Activated CD4-positive, alpha-beta memory T cell treated with anti-CD3 and anti-CD28 coated beads for 36 hours (primary cell): Measurements from ENCODE around the gene SLC12A2. TPM values are rescaled to one million over a fixed set of nuclear protein-coding genes. Genes with fewer than 3 reads are reported as not detected.

Experiments
- CTCF ChIA-PET: fragments of 350-600 bp; sonication (Branson Sonifier 250); formaldehyde crosslinking; loops from one replicate; lab custom pipeline; 2021; ENCODE audit warnings: antibody characterized with exemption, inconsistent platforms; lab: Charles Lee
- POLR2A ChIA-PET: fragments of 350-600 bp; sonication (Branson Sonifier 250); formaldehyde crosslinking; loops from one replicate; lab custom pipeline; 2021; ENCODE audit warnings: antibody characterized with exemption; lab: Charles Lee
- DNase-seq: peaks from one replicate; pipeline ENCODE4 v3.0.0-alpha.2; 2020
- H3K27ac Mint-ChIP-seq: one replicate; pipeline ENCODE4 v1.8.0; 2021; ENCODE audit warnings: mixed read lengths
- H3K27me3 Mint-ChIP-seq: one replicate; pipeline ENCODE4 v1.8.0; 2021; ENCODE audit warnings: mixed read lengths
- H3K36me3 Mint-ChIP-seq: one replicate; pipeline ENCODE4 v1.8.0; 2021; ENCODE audit warnings: mixed read lengths
- H3K4me1 Mint-ChIP-seq: one replicate; pipeline ENCODE4 v1.8.0; 2021; ENCODE audit warnings: low read depth, mixed read lengths
- H3K4me3 Mint-ChIP-seq: one replicate; pipeline ENCODE4 v1.8.0; 2021; ENCODE audit warnings: mild to moderate bottlenecking, mixed read lengths
- H3K9me3 Mint-ChIP-seq: one replicate; pipeline ENCODE4 v1.8.0; 2021; ENCODE audit warnings: mixed read lengths
- intact Hi-C: fragments of 100-400 bp; cut with micrococcal nuclease; formaldehyde crosslinking; loops from one replicate; pipeline ENCODE4 v1.15.1; 2023
- total RNA-seq, 2 experiments: library from RNA; stranded (reverse); gene quantifications; one replicate each; pipeline ENCODE4 v1.2.3, GENCODE V29; 2021

The SLC12A2 gene
- total RNA-seq, 2 experiments from 2014 or later = 9.7 to 9.9 TPM

- H3K27ac Mint-ChIP-seq = no peak overlapping the region
- peaks cover 5% of the 10 kb centered on the region for H3K9me3 Mint-ChIP-seq
- POLR2A ChIA-PET = no interaction called here
- no peaks in the 10 kb centered on the region for H3K27me3 Mint-ChIP-seq
- DNase-seq = no peak
- H3K36me3 Mint-ChIP-seq = peaks cover 4% of the 10 kb centered on the region
- intact Hi-C loops = no loop called here
- H3K4me3 Mint-ChIP-seq = no peak overlapping the region
- peaks cover 30% of the 10 kb centered on the region for H3K4me1 Mint-ChIP-seq
- CTCF ChIA-PET = no interaction called here
These were observed 111.8 kb downstream of the SLC12A2 start for GRCh38 chr5:128195316-128195715.

DNA sequence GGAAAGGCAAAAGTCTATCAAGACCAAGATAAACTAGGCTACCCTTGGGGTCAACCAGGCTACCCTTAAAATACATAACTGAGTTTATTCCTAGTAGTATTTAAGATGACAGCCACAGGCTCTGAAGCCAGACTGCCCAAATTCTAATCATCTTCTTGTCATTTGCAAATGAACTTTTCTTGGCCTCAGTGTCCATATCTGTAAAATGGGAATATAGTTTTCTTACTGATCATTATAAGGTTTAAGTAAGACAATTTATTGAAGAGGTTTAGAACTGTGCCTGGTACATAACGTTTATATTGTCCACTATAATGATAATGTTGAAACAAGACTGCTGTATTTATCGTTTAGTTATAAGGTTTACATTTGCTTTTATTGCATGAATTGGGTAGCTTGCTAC is 112.5 kb downstream of the SLC12A2 start:
- ChIA-PET POLR2A (no interaction called here), CTCF (no interaction called here)
- Mint-ChIP-seq H3K36me3 (peaks cover 3% of the 10 kb centered on the region), H3K27me3 (no peaks in the 10 kb centered on the region), H3K27ac (no peak overlapping the region), H3K4me1 (peaks cover 30% of the 10 kb centered on the region), H3K4me3 (no peak overlapping the region), H3K9me3 (peaks cover 5% of the 10 kb centered on the region)
- intact Hi-C loops = no loop called here
- no peak for DNase-seq

- Mint-ChIP-seq H3K27me3 (peaks cover 3% of the 10 kb centered on the region), H3K9me3 (peaks cover 5% of the 10 kb centered on the region), H3K4me3 (no peak overlapping the region), H3K36me3 (peaks cover 3% of the 10 kb centered on the region), H3K27ac (no peak overlapping the region), H3K4me1 (peaks cover 35% of the 10 kb centered on the region)
- POLR2A ChIA-PET = no interaction called here
- CTCF ChIA-PET = interaction anchor here (1.2 kb wide), 1 partner anchor 320 kb away, joined by 4 read pairs; no protein-coding TSS in a partner anchor
- DNase-seq = no peak
- intact Hi-C loops = no loop called here
These were observed 113.2 kb downstream of the SLC12A2 start for GRCh38 chr5:128196791-128197190.

- Mint-ChIP-seq H3K27me3 (peaks cover 3% of the 10 kb centered on the region), H3K9me3 (peaks cover 5% of the 10 kb centered on the region), H3K4me3 (no peak overlapping the region), H3K27ac (peak overlapping the region; percentile 19), H3K36me3 (peaks cover 3% of the 10 kb centered on the region), H3K4me1 (peaks cover 35% of the 10 kb centered on the region)
- ChIA-PET POLR2A (no interaction called here), CTCF (interaction anchor here (0.6 to 0.8 kb wide), 2 partner anchors 384 to 608 kb away, joined by 3 read pairs; no protein-coding TSS in a partner anchor)
- intact Hi-C loops = no loop called here
- DNase-seq = peak; percentile 21
These were observed 114.4 kb downstream of the SLC12A2 start for GRCh38 chr5:128197896-128198522.

- intact Hi-C loops = no loop called here
- Mint-ChIP-seq H3K4me1 (peaks cover 31% of the 10 kb centered on the region), H3K4me3 (no peak overlapping the region), H3K9me3 (peaks cover 5% of the 10 kb centered on the region), H3K27ac (no peak overlapping the region), H3K27me3 (peaks cover 3% of the 10 kb centered on the region), H3K36me3 (peaks cover 3% of the 10 kb centered on the region)
- POLR2A ChIA-PET = no interaction called here
- no peak for DNase-seq
- CTCF ChIA-PET = interaction anchor here (1.1 to 2.1 kb wide), 4 partner anchors 10 to 1573 kb away, joined by 3 to 13 read pairs (median 4); no protein-coding TSS in a partner anchor
These were observed 115.5 kb downstream of the SLC12A2 start for GRCh38 chr5:128199104-128199503.

GRCh38 chr5:128199611-128200010 is 116.0 kb downstream of the SLC12A2 start:
- CTCF ChIA-PET = interaction anchor here (0.6 to 2.1 kb wide), 6 partner anchors 10 to 1572 kb away, joined by 3 to 13 read pairs (median 4); no protein-coding TSS in a partner anchor
- no peak for DNase-seq
- Mint-ChIP-seq H3K4me3 (no peak overlapping the region), H3K27me3 (peaks cover 3% of the 10 kb centered on the region), H3K36me3 (peaks cover 3% of the 10 kb centered on the region), H3K4me1 (peaks cover 30% of the 10 kb centered on the region), H3K27ac (no peak overlapping the region), H3K9me3 (peaks cover 5% of the 10 kb centered on the region)
- intact Hi-C loops = loop anchor here (2.0 kb wide), 2 partner anchors 117 to 453 kb away; partner anchors contain the start of gene SLC12A2
- POLR2A ChIA-PET = interaction anchor here (0.6 kb wide), 1 partner anchor 926 kb away, joined by 4 read pairs; no protein-coding TSS in a partner anchor

DNA sequence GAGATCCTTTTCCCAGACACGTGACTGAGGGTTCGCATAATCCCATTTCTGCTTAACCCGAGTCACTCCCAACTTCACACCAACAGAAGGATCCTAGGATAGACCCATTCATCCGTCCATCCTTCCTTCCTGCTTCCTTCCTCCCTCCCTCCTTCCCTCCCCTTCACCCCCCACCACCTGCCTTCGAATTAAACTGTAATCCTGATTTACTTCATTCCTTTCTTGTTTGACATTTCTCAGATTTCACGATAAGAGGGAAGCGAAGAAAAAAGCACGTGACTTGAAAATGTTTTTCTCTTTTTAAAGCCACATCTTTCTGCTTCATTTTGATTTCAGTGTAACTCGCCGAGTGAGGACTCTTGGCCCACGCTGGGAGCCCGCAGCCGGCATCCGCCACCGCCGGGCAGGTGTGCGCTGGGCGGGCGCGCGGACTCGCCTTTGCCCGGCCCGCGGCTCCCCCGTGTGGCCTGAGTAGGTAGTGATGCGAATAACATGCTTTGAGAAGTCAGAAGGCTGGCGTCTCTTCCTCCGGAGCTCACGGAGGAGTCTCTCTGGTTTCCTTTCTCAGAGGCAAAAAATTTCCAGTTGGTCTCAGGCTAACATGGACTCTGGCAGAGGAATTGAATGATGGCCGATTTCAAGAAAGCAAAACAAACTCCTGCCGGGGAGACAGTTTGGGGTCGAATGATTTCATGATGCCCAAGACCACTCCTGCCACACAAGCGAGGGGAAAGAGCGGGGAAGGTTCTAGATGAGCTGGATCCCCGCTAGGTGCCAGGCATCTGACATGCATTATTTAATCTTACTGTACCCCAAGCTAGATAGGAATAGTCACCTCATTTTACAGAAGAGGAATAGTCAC is 117.7 kb downstream of the SLC12A2 start:
- Mint-ChIP-seq H3K4me1 (peaks cover 29% of the 10 kb centered on the region), H3K4me3 (no peak overlapping the region), H3K9me3 (peaks cover 5% of the 10 kb centered on the region), H3K27ac (no peak overlapping the region), H3K36me3 (peaks cover 3% of the 10 kb centered on the region), H3K27me3 (peaks cover 7% of the 10 kb centered on the region)
- ChIA-PET POLR2A (no interaction called here), CTCF (interaction anchor here (0.6 to 2.1 kb wide), 25 partner anchors 11 to 709 kb away, joined by 3 to 12 read pairs (median 4); no protein-coding TSS in a partner anchor)
- peak; percentile 89 for DNase-seq
- intact Hi-C loops = loop anchor here (1.0 to 2.0 kb wide), 4 partner anchors 118 to 637 kb away; partner anchors contain the start of gene SLC12A2

GRCh38 chr5:128202320-128202719 is 118.8 kb downstream of the SLC12A2 start:
- DNase-seq = no peak
- Mint-ChIP-seq H3K36me3 (peaks cover 3% of the 10 kb centered on the region), H3K4me3 (no peak overlapping the region), H3K9me3 (peaks cover 5% of the 10 kb centered on the region), H3K4me1 (peaks cover 19% of the 10 kb centered on the region), H3K27ac (no peak overlapping the region), H3K27me3 (peaks cover 7% of the 10 kb centered on the region)
- ChIA-PET CTCF (interaction anchor here (0.8 to 1.8 kb wide), 9 partner anchors 12 to 642 kb away, joined by 3 to 12 read pairs (median 8); no protein-coding TSS in a partner anchor), POLR2A (no interaction called here)
- intact Hi-C loops = no loop called here

DNA sequence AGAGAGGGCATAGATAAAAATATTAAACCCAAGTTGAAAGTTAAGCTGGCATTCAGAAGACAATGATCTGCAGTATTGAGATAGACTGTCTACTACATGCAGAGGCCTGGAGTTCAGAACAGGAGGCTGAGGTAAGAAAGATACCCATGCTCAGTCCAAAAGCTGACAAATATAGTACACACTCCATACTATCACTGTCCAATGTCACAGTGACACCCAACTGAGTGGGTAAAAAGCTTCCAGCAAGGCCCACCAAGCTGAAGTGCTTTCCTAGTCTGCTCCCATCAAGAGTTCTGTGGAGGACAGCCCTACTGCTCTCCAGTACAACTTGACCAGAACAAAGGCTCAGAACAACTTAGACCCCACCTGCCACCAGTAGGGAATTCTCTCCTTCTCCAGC is 124.9 kb downstream of the SLC12A2 start:
- intact Hi-C loops = no loop called here
- ChIA-PET CTCF (no interaction called here), POLR2A (no interaction called here)
- Mint-ChIP-seq H3K4me3 (no peak overlapping the region), H3K36me3 (no peaks in the 10 kb centered on the region), H3K4me1 (no peaks in the 10 kb centered on the region), H3K27ac (no peak overlapping the region), H3K27me3 (peaks cover 7% of the 10 kb centered on the region), H3K9me3 (no peaks in the 10 kb centered on the region)
- no peak for DNase-seq

- peaks cover 4% of the 10 kb centered on the region for H3K27me3 Mint-ChIP-seq
- no peak for DNase-seq
- H3K27ac Mint-ChIP-seq = no peak overlapping the region
- H3K4me3 Mint-ChIP-seq = no peak overlapping the region
- no peaks in the 10 kb centered on the region for H3K4me1 Mint-ChIP-seq
- ChIA-PET CTCF (interaction anchor here (1.1 to 2.2 kb wide), 3 partner anchors 462 to 1560 kb away, joined by 3 to 13 read pairs (median 6); no protein-coding TSS in a partner anchor), POLR2A (no interaction called here)
- intact Hi-C loops = loop anchor here (2.0 to 5.0 kb wide), 4 partner anchors 287 to 1640 kb away; no protein-coding TSS in a partner anchor
- no peaks in the 10 kb centered on the region for H3K36me3 Mint-ChIP-seq
- H3K9me3 Mint-ChIP-seq = no peaks in the 10 kb centered on the region
These were observed 128.7 kb downstream of the SLC12A2 start for GRCh38 chr5:128212191-128212806.

DNA sequence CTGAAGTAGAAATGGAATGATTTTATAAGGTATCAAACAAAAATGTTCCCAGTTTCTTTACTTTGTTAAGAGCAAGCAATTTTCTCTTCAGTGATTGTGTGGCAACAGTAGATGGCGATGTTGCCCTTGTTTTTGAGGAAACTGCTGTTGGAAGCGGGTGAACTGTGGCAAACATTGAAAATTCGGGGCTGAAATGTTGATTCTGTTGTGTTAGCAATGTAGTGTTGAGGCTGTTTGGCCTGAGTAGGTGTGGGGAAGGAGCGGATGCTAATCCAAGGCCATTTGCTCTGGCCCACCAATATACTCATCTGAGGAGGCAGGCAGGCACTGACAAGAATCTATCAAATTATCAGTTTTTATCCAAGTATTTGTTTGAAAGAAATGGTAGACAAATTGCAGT is 129.8 kb downstream of the SLC12A2 start:
- Mint-ChIP-seq H3K27me3 (peaks cover 4% of the 10 kb centered on the region), H3K27ac (no peak overlapping the region)

More for the DNA sequence above, 129.8 kb downstream of the SLC12A2 start:
- Mint-ChIP-seq H3K4me1 (no peaks in the 10 kb centered on the region), H3K4me3 (no peak overlapping the region), H3K36me3 (no peaks in the 10 kb centered on the region), H3K9me3 (no peaks in the 10 kb centered on the region)
- CTCF ChIA-PET = interaction anchor here (0.7 to 2.2 kb wide), 3 partner anchors 461 to 1554 kb away, joined by 3 to 13 read pairs (median 6); no protein-coding TSS in a partner anchor
- peak; percentile 45 for DNase-seq
- intact Hi-C loops = loop anchor here (1.0 to 5.0 kb wide), 5 partner anchors 285 to 1639 kb away; no protein-coding TSS in a partner anchor
- POLR2A ChIA-PET = no interaction called here
